HG02763 (cell line): ENCODE data around the gene PDF.
"Not testable (repeated sequence)": the region's sequence is repeated elsewhere in the genome, so short reads cannot be mapped to it uniquely, and the experiment has no call there.

Experiments used
- ATAC-seq: cut with Tn5 transposase; IDR thresholded peaks from one replicate; pipeline ENCODE4 v1.9.1; 2021; ENCODE audit warnings: mild to moderate bottlenecking, moderate library complexity; ENCODE audit not compliant: unreplicated experiment

PDF gene

GRCh38 chr16:69330286-69331109 is at the start of gene PDF:
Gene PDF, minus strand, starts transcription at chr16:69330588. Its CDS starts 18 bp downstream, at chr16:69330570.
- ATAC-seq: peak; percentile 94

- no peak for ATAC-seq
Observed at GRCh38 chr16:69378760-69379159, 48.4 kb upstream of the PDF start.

- no peak for ATAC-seq
Observed at GRCh38 chr16:69378036-69378435, 47.6 kb upstream of the PDF start.

- ATAC-seq: no peak
Observed at GRCh38 chr16:69376393-69377059, 46.1 kb upstream of the PDF start.

- no peak for ATAC-seq
Observed at GRCh38 chr16:69373019-69373418, 42.6 kb upstream of the PDF start.

- ATAC-seq: no peak
Observed at GRCh38 chr16:69371564-69371963, 41.2 kb upstream of the PDF start.

- no peak for ATAC-seq
Observed at GRCh38 chr16:69368866-69369265, 38.5 kb upstream of the PDF start.

- ATAC-seq: no peak
Observed at GRCh38 chr16:69367980-69368379, 37.6 kb upstream of the PDF start.

GRCh38 chr16:69366431-69366830 is 36.0 kb upstream of the PDF start:
- ATAC-seq: no peak

- ATAC-seq: no peak
Observed at GRCh38 chr16:69365901-69366300, 35.5 kb upstream of the PDF start.

GRCh38 chr16:69364088-69364487 is 33.7 kb upstream of the PDF start:
- no peak for ATAC-seq

GRCh38 chr16:69363281-69363717 is 32.9 kb upstream of the PDF start:
- ATAC-seq: no peak

- ATAC-seq: not testable (repeated sequence)
Observed at GRCh38 chr16:69360070-69360469, 29.7 kb upstream of the PDF start.

- ATAC-seq: no peak
Observed at GRCh38 chr16:69351309-69352027, 21.1 kb upstream of the PDF start, which contains the start of gene TMED6. Gene TMED6, minus strand, starts transcription at chr16:69351786. Its CDS starts 33 bp downstream, at chr16:69351753.

- ATAC-seq: no peak
Observed at GRCh38 chr16:69350536-69351133, 20.2 kb upstream of the PDF start.

- ATAC-seq: no peak
Observed at GRCh38 chr16:69349536-69349935, 19.1 kb upstream of the PDF start.

GRCh38 chr16:69348222-69348621 is 17.8 kb upstream of the PDF start:
- no peak for ATAC-seq

GRCh38 chr16:69346683-69347082 is 16.3 kb upstream of the PDF start:
- no peak for ATAC-seq

- ATAC-seq: no peak
Observed at GRCh38 chr16:69345923-69346322, 15.5 kb upstream of the PDF start.

GRCh38 chr16:69344171-69344570 is 13.8 kb upstream of the PDF start:
- ATAC-seq: no peak

GRCh38 chr16:69340095-69340644 is 9.8 kb upstream of the PDF start:
- ATAC-seq: no peak
